GM19025 (cell line): Measurements from ENCODE around the gene CPN1.
"Not testable (repeated sequence)": the region's sequence is repeated elsewhere in the genome, so short reads cannot be mapped to it uniquely, and the experiment has no call there.

Source experiments
- ATAC-seq: cut with Tn5 transposase; IDR thresholded peaks from one replicate; pipeline ENCODE4 v1.9.1; 2021; ENCODE audit warnings: mild to moderate bottlenecking, low read depth, moderate library complexity; ENCODE audit not compliant: unreplicated experiment

CPN1 gene

DNA sequence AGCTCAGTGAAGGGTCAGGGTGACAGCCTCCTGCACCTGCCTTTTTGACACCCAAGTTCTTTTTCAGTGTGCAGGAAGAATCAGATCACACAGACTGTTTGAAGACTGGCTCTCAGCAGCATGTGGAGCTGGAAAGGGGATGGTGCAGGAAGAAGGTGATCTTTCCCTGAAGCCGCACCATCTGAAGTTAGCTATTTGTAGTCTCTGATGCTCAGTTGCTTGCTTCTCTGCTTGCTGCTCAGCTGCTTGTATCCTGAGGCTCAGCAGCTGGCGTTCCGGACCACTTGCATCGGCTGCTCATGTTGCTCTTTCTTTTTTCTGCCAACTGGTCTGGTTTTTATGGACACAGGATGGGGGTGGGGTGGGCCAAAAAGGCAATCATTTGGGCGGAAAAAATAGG, 56.1 kb downstream of the CPN1 start:
- no peak for ATAC-seq

DNA sequence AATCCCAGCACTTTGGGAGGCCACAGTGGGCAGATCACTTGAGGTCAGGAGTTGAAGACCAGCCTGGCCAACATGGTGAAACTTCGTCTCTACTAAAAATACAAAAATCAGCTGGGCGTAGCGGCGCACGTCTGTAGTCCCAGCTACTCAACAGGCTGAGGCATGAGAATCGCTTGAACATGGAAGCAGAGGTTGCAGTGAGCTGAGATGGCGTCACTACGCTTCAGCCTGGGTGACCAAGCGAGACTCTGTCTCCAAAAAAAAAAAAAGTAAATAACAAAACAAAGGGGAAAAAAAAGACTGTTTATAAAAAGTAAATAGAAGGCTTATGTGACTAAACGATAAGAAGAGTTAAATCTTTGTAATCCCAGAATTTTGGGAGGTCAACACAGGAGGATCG, 56.9 kb downstream of the CPN1 start:
- no peak for ATAC-seq

DNA sequence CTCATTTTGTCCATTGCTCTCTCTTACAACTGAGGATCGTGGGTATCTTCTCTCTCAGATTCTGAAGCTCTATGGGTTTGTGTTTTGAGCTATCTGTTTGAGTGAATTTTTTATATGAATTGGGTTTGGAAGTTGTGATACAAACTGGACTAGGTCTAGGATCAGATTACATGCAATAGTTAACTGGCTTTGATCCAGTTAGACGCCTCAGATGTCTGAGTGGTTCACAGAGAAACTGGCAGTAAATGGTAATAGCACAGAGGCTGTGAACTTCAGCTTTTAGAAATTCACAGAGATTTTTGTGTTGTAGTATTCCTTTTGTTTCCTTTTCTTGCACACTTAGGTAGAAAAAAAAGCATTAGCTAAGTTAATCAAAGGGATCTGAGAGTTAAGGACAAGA, 59.3 kb downstream of the CPN1 start:
- ATAC-seq, result no peak

DNA sequence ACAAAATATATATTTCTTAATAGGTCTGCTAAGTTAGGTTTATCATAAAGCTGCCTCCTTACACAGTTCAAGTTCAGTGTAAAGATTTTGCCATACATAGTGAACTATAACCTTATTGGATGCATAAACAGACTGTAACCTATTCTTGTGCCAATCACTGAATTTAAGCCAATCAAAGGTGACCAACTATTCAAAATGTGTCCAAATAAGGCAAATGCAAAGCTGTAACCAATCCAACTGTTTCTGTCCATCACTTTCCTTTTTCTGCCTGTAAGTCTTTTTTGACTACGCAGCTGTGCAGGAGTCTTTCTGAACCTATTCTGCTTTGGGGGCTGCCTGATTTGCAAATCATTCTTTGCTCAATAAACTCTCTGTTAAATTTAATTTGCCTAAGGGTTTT, 60.3 kb downstream of the CPN1 start:
- no peak for ATAC-seq

DNA sequence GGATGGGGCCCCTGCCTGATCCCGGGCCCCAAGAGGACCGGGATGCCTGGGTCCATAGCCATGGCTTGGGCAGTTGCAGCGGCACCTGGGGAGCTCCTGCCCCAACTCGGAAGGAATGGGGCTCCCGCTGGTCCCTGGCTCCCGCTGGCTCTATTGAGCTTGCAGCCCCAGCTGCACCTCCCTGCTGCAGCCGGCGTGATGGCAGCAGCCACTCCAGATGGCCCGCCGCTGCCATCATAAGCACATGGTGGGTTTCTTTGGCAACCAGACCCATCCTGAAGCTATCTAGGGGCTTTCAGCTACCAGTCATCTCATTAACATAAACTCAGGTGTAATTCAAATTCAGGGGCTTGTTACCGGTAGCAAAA, 60.8 kb downstream of the CPN1 start:
- ATAC-seq, result no peak

DNA sequence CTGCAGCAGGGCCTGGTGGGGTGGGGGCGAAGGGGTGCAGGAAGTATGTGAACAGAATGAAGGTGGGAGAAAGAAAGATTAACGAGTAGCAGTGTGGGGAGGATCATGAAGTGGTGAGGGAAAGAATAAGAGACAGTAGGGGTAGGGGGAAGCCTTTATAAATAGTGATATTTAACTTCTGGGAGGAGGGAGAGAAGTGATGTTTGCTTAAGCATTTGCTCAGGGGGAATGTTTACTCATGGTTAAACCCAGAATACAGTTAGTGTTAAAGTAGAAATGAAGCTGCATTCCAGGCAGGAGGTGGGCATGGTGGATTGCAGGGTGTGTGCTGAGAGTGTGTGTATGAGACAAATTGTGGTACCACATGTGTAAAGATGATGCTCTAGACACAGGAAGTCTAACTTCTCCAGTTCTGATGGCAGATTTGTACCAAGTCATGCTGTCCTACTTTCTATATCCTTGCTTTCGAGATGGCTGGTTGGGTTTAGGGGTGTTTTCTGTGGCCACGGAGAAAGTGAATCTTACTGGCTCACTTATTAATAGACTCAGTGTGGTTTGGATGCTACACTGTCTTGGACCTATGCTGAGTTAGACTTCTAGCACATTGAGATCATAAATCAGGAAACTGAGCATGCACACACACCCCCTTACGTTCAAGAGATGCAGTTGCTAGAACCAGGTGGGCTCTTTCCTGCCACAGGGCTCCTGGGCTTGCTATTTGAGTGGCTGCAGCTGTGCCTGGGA, 61.4 kb downstream of the CPN1 start:
- ATAC-seq, result no peak

DNA sequence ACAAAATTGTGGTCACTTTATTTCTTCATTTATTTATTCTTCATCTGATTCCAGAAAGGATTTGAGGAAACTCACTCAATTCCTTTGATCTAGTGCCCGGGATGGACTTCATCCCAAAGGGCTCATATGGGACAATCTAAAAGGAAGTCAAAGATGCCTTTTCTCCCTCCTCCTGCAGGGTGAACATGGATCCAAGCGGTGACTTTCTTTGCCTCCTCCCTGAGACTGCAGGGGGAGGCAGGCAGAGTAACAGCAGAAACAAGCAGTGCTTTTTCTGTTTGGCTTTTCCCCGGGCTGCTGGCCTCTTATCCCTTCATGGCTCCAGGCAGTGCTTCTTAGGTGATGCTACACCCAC, 61.9 kb downstream of the CPN1 start:
- ATAC-seq, result no peak

DNA sequence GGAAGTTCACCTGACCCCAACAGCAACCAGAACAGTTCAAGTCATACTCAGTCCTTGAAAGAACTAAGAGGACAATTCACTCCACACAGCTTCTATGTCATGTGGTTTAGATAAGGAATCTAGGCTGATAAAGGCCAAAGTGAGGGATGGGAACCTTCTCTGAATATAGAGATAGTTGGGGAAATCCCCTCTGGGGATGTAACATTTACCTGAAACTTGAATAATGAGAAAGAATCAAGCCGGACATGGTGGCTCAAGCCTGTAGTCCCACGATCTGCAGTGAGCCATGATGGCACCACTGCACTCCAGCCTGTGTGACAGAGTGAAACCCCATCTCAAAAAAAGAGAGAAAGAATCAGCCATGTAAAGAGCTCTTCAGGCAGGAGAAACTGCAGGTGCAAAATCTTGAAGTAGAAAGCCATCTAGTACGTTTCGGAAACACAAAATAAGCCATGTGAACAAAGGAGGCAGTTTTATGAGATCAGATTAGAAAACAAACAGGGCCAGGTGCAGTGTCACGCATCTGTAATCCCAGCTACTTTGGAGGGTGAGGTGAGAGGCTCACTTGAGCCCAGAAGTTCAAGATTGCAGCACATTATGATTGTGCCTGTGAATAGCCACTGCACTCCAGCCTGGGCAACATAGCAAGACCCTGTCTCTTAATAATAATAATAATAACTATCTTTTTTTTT, 67.5 kb downstream of the CPN1 start:
- peak; percentile 62 for ATAC-seq

DNA sequence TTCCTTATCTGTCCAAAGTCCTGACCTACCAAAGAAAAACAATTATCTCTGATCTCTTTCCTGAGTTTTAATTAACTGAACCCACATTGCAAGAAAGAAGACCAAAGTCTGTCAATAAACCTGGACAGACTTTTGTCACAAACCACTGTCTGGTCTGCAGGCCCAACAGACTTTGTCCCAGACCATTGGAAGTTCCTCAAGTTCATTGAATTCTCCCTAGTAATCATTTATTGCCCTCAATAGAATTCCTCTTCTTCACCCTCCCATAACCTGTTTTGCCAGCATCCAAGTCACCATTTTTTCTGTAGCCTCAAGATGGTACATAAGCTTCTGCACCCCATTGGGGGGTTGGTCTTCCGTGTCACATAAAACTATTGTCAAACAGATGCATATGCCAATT, 68.0 kb downstream of the CPN1 start:
- no peak for ATAC-seq

DNA sequence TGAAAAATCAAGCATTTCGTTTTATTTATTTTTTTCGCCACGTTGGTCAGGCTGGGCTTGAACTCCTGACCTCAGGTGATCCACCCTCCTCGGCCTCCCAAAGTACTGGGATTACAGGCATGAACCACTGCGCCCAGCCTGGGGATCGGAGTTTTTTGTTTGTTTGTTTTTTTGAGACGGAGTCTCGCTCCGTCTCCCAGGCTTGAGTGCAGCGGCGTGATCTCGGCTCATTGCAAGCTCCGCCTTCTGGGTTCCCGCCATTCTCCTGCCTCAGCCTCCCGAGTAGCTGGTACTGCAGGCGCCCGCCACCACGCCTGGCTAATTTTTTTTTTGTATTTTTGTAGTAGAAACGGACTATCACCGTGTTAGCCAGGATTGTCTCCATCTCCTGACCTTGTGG, 69.8 kb downstream of the CPN1 start:
- ATAC-seq, result not testable (repeated sequence)

DNA sequence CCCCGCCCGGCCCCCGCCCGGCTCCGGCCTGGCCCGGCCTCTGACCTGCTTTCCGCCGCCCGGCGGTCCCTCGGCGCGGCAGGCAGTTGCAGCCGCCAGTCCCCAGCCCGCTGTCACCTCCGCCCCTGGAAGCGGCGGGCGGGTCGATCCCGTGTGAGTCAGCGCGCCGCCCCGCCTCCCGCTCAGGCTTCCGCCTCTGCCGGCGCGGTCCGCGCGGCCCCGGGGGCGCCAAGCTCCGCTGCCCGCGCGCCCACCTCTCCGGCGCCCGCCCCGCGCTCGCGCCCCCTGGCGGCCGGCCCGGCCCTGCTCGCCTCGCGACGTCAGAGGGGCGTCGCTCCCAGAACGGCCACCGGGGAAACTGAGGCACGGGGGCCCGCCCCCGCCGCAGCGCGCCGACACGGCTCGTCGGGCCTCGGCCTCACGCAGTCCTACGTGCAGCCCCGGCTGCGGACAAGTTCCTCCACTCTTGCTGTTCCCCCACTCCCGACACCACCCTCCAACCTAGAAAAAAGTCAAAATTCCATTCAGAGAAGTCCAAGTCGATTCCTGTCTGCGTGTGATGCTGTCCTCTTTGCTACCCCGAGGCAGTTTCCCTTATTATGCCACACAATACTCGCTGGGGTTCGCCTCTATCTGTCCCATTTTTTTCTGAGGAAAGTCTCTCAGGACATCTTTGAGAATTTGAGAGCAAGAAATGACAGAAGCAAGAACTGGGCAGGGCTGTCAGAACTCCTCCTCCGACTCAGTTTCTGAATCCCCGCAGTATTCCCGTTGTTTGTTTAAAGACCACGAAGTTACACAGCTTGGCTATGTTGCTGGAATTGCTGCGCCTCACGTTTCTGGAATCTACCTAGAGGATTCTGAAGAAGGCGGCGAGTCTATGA, 71.6 kb downstream of the CPN1 start, which contains the start of gene DNMBP:
DNMBP (minus strand) TSS at position 155 of the 884 bp plus-strand sequence. CDS start 37,823 bp downstream, outside the sequence.
- ATAC-seq, result peak; percentile 67

DNA sequence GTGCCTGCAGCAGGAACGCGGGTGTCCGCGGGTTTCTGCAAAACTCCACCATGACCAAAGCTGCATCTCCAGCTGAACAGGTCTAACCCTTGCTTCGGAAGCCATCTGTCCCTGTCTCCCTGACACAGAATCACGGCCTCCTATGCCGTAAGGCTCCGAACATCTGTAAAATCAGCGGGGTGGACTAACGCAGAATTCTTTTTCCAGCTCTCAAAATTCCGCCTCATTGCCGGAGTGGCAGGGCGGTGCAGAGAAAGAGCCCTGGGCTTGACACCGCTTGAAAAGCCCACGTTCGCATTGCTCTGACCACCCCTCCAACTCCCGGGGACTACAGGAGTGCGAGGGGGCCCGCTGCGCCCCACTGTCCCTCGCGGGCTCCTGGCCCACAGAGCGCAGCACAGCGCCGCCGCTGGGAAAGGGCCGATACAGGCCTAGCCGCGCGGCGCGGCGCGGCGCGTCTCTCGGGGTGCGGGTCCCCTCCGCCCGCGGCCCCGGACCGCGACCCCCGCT, 72.3 kb downstream of the CPN1 start:
- ATAC-seq, result peak; percentile 47

DNA sequence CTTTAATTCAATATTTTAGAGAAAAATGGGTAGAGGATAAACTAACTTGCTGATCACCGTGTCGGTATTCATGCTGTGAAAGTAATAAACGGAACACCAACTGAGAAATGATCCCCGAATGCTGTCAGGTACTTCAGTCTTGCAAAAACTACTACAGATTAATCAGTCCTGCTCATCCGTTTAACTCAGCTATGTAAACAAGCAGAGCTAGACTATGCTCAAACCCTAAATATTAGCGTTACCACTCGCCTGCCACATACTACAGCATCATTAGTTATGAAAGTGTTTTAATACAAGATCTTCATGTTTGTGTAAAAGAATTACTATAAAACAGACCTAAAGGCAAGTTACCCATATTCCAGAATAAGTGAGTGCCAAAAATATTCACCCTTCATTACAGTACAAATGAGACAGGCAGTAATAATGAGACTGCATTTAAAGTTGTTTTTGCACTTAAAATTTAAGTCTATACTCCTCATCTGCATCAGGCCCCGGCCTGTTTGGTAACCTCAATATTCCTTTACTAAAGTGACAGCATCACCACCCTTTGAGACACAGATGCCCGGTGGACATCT, 72.9 kb downstream of the CPN1 start:
- no peak for ATAC-seq

DNA sequence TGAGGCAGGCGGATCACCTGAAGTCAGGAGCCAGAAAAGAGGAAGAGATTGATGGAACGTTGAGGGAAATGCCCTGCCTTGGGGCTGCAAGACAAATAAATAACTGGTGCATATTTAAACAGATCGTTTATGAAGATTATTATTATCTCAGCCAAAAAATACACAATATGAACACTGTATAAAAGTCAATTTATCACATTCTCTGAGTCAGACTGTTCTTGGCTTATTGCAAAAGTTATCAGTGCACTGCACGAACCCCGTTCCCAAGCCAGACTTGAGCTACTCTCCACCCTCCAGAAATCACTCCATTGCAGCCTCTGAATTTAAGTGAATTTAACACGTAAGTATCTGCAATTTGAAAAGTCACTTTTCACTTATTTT, 73.5 kb downstream of the CPN1 start:
- ATAC-seq, result no peak

DNA sequence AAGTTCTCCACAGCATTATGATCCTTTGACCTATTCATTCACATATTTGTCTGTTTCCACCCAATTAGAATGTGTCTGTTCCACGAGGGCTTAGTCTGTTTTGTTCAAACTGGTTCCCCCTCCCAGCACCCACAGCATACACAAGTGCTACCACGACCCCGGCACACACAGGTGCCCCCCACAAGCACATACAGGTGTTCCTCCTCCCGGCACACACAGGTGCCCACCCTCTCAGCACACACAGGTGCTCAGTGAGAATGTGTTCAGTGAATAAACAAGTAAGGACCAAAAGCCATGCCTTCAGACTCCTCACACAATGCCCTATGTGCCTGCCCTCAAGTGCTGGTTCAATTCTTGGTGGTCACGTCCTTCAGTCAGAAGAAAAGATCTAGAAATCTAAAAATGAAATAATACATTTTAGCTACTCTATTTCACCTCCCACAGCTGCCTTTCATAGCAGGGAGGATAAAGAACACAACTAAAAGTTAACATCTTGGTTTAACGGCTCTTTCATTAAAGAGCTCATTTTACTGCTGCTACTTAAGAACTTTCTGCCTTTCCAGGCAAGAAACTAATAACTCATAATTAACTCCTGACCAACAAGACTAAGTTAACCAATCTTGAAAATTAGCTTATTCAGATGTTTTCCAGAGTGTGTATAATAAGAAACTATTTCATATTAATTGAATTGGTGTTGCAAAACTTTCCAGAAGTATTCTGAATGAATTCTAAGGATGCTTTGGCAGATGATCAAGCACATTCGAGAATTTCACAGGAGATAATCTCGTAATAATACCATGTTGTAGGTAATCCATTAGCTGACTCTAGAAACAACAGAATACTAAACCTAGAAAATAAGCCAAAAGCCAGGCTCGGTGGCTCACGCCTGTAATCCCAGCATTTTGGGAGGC, 74.2 kb downstream of the CPN1 start:
- ATAC-seq, result no peak

DNA sequence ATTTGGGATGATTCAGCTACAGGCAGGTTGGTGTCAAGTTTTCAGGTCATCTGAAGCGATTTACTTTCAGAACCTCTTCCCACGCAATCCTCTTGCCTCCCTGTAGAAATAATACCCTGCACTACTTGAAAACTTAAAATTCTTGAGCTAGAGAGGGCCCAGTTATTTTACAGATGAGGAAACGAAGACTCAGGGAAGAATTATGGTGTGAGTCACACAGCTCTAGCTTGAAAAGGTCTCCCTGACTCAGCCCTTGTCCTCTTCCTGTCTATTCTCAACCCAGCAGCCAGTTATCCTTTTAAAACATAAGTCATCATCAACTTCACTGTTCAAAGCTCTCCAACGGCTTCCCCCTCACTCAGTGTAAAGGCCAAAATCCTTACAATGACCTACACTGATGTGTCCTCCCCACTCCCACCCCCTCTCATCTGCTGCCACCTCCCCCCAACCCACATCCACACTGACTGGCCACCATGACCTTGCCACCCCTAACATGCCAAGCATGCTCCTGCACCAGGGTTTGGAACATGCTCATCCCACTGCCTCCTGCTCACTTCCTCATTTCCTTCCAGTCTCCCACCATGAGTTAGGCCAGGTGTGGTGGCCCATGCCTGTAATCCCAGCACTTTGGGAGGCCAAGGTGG, 75.3 kb downstream of the CPN1 start:
- ATAC-seq, result no peak

DNA sequence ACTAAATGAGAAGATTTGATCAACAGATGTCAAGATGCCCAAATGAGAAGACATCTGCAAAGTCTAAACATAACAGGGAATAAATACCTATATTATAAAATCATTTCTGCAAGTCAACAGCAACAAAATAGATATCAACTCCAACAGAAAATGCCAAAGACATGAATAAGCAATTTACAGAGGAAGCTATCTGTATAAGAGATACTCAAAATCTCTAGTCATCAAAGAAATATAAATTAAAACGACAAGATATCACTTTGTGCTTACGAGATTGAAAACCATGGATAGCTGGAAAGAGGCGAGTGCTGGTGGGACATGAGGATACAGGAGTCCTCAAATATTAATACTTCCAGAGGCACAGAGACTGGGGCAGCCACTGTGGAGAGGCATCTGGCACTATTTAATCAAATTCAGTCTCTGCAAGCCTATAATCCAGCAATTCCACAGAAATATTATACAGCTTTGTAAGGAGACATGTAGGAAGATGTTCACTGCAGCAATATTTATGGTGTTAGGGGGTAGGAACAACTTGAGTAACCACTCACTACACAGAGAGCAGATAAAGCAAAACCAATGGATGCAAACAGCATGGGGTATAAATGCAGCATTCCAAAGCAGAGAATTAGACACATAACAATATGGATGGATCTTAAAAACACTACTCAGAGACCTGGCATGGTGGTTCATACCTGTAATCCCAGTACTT, 76.7 kb downstream of the CPN1 start:
- no peak for ATAC-seq

DNA sequence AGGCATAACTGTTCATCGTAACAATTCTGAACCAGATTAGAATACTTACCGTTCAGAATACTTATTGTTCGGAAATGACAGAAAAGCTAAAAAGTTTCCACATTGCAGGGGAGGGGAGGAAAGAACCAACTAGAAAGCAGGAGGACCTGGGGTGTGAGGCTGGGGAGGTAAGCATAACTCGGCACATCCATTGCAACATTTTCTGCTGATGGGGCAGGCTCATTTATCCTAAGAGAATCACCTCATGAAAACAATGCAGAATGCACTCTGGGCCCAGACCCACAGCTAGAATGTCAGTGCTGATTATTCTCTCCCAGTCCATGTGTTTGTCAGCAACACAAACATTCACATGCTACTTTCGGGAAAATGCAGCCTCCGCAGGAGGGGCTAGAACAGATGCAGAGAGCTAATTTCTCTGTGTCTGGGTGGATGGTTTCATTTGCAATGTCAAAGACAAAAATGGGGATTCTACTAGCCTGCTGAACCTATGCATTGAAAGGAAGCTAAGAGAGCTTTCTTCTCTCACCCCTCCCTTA, 81.5 kb downstream of the CPN1 start:
- no peak for ATAC-seq
